Omental fat pad (tissue), 4 donors: ENCODE results near the gene TMUB1. TPM values are rescaled to one million over a fixed set of nuclear protein-coding genes. Genes with fewer than 3 reads are reported as not detected.

ENCODE experiments used
- ATAC-seq: fragments of 150-250 bp; one replicate; pipeline ENCODE4 v1.9.1; 2016; ENCODE audit warnings: mild to moderate bottlenecking, moderate library complexity; ENCODE audit not compliant: low FRiP score
- DNase-seq: peaks from one replicate; pipeline ENCODE4 v3.0.0-alpha.2; 2019; ENCODE audit warnings: low spot score
- total RNA-seq, 4 donors: library from RNA; depleted of rRNA; stranded (reverse); fragments of >200 nt; gene quantifications; one replicate each; pipeline ENCODE4 v1.1.0, GENCODE V29; 2016
- TF ChIP-seq, protein P1 (sequence below), 3 donors: fragments of 450-650 bp; IDR thresholded peaks; one replicate each; pipeline ENCODE4 v1.5.1; 2016 to 2017; ENCODE audit warnings: antibody characterized with exemption in 3 of 3, mild to moderate bottlenecking in 3 of 3, moderate library complexity in 2 of 3

Gene TMUB1
- total RNA-seq, 4 donors from 2014 or later, result 23.5 to 38.5 (median 26.9) TPM

GRCh38 chr7:151121380-151122170, 38.3 kb upstream of the TMUB1 start:
- TF ChIP-seq, protein P1, sequence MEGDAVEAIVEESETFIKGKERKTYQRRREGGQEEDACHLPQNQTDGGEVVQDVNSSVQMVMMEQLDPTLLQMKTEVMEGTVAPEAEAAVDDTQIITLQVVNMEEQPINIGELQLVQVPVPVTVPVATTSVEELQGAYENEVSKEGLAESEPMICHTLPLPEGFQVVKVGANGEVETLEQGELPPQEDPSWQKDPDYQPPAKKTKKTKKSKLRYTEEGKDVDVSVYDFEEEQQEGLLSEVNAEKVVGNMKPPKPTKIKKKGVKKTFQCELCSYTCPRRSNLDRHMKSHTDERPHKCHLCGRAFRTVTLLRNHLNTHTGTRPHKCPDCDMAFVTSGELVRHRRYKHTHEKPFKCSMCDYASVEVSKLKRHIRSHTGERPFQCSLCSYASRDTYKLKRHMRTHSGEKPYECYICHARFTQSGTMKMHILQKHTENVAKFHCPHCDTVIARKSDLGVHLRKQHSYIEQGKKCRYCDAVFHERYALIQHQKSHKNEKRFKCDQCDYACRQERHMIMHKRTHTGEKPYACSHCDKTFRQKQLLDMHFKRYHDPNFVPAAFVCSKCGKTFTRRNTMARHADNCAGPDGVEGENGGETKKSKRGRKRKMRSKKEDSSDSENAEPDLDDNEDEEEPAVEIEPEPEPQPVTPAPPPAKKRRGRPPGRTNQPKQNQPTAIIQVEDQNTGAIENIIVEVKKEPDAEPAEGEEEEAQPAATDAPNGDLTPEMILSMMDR (IDR thresholded peaks at IDR 0.05), result no peak
- no peak for DNase-seq
- ATAC-seq, result no peak

- ATAC-seq (no peak), DNase-seq (no peak)
- TF ChIP-seq, protein P1 (IDR thresholded peaks at IDR 0.05), result no peak
Observed at GRCh38 chr7:151120896-151121295, 37.6 kb upstream of the TMUB1 start.

DNA sequence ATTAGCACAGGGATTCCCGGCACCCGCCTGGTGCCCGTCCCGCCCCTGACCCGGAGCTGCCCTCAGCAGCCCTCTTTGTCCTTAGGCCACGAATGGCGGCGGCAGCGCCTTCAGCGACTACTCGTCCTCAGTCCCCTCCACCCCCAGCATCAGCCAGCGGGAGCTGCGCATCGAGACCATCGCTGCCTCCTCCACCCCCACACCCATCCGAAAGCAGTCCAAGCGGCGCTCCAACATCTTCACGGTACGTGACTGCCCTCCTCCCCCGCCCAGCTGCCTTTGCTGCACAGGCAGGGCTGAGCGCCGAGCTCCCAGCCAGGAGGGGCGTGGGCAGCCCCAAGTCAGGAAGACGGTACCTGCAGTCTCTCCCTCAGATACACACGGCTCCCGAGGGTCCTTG, 36.6 kb upstream of the TMUB1 start:
- ATAC-seq (no peak), DNase-seq (no peak)
- TF ChIP-seq, protein P1 (IDR thresholded peaks at IDR 0.05), result no peak

- no peak for ATAC-seq
- TF ChIP-seq, protein P1 (IDR thresholded peaks at IDR 0.05), result no peak
Observed at GRCh38 chr7:151119055-151119415, 35.7 kb upstream of the TMUB1 start.

GRCh38 chr7:151118108-151119054, 35.1 kb upstream of the TMUB1 start:
- DNase-seq (no peak), ATAC-seq (no peak)
- TF ChIP-seq, protein P1 (IDR thresholded peaks at IDR 0.05), result no peak

More at GRCh38 chr7:151119055-151119415, 35.7 kb upstream of the TMUB1 start:
- DNase-seq, result no peak

DNA sequence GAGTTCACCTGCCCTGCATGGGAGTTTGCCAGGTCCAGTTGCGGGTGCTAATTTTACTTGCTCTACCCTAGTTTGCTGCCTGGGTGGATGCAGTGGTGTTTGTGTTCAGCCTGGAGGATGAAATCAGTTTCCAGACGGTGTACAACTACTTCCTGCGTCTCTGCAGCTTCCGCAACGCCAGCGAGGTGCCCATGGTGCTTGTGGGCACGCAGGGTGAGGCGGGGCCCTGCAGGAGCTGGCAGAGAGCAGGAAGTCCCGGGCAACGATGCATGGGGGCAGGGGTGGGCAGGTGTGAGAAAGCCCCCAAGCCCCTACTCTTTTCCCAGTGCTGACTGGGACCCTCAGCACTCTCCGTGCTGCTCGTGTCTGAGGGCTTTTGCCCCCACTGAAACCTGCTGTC, 34.3 kb upstream of the TMUB1 start:
- ATAC-seq, result no peak
- no peak for DNase-seq
- TF ChIP-seq, protein P1 (IDR thresholded peaks at IDR 0.05), result no peak
